Psoas muscle (tissue), 8 donors: ENCODE results near the gene ALG10. TPM values are rescaled to one million over a fixed set of nuclear protein-coding genes. Genes with fewer than 3 reads are reported as not detected.

ENCODE experiments used
- ATAC-seq, 4 donors: fragments of 200-7000 bp; cut with Tn5 transposase; one replicate each; pipeline ENCODE4 v1.9.1; 2020; ENCODE audit warnings: moderate library complexity in 3 of 4, mild to moderate bottlenecking in 2 of 4
- DNase-seq, 2 donors: peaks; one replicate each; pipeline ENCODE4 v3.0.0-alpha.2; 2020
- H3K27ac ChIP-seq: fragments of 200-600 bp; one replicate; pipeline ENCODE4 v1.8.0; 2022
- H3K27me3 ChIP-seq, 3 donors: fragments of 200-600 bp in 1 of 3; one replicate each; pipeline versions ENCODE4 v1.6.1 to v1.8.0; 2013 to 2022; ENCODE audit warnings: low read length in 2 of 3, mild to moderate bottlenecking in 2 of 3, moderate library complexity in 1 of 3; ENCODE audit not compliant: insufficient read depth in 3 of 3
- H3K36me3 ChIP-seq, 2 donors: fragments of 200-600 bp in 1 of 2; one replicate each; pipeline versions ENCODE4 v1.6.1 to v1.8.0; 2013 to 2022; ENCODE audit warnings: low read depth in 1 of 2, mild to moderate bottlenecking in 1 of 2, moderate library complexity in 1 of 2; ENCODE audit not compliant: insufficient read depth in 1 of 2
- H3K4me1 ChIP-seq: fragments of 200-600 bp; one replicate; pipeline ENCODE4 v1.8.0; 2022
- H3K4me3 ChIP-seq: fragments of 200-600 bp; one replicate; pipeline ENCODE4 v1.8.0; 2022; ENCODE audit warnings: mild to moderate bottlenecking
- H3K9me3 ChIP-seq: fragments of 200-600 bp; one replicate; pipeline ENCODE4 v1.8.0; 2022
- WGBS, 3 donors: extraction: QIAGEN DNeasy Blood & Tissue Kit; methylation state at CpG; one replicate each; pipeline versions ENCODE4 v1.1.6 to v1.1.7; 2013; 5-methylcytosine and 5-hydroxymethylcytosine counted together
- intact Hi-C, 2 donors: fragments of 100-400 bp; cut with DNase I; formaldehyde crosslinking; loops; one replicate each; pipeline versions ENCODE4 v1.11.0 to v1.14.2; 2022
- polyA plus RNA-seq, 3 donors: library from polyadenylated mRNA; stranded (reverse); fragments of 200-250 nt; gene quantifications; one replicate each; pipeline ENCODE4 v1.2.3, GENCODE V29; 2013
- total RNA-seq, 4 donors: library from RNA; stranded (reverse); fragmentation: NEBNext Ultra II Directional in 2 of 4; extraction: Animal tissue kit (Norgen Biotek cat#: 25700) in 2 of 4; gene quantifications; one replicate each; pipeline versions ENCODE4 v1.2.1 to v1.2.4, GENCODE V29; 2021 to 2023
- TF ChIP-seq, protein P1 (sequence below): fragments of 200-600 bp; IDR thresholded peaks from one replicate; pipeline ENCODE4 v1.8.0; 2022; ENCODE audit warnings: antibody characterized with exemption
- donor health status: healthy with polysubstance abuse.
- donor health status: DM: no; HTN: no; CAD: no; lungs with moderate emphysema.
- donor health status: Bipolar disorder and iron deficiency.
- donor health status: healthy.
- donor health status: DM: yes; HTN: yes; CAD: no.
- donor health status: DM: no; HTN: no; CAD: no.
- donor health status: DM: no; HTN: no; CAD: no.
- donor health status: DM: yes; HTN: yes; CAD: no.

The ALG10 gene
- total and polyA plus RNA-seq, 7 donors = 1.4 to 5.6 (median 2.5) TPM

GRCh38 chr12:34051486-34051885 lies 29.2 kb downstream of the ALG10 start:
- Histone ChIP-seq H3K36me3 (no peaks in the 10 kb centered on the region), H3K9me3 (peaks cover 15% of the 10 kb centered on the region), H3K4me1 (no peaks in the 10 kb centered on the region), H3K27ac (no peak overlapping the region), H3K27me3 (no peaks in the 10 kb centered on the region), H3K4me3 (no peak overlapping the region)
- DNase-seq = no peak
- 45 to 52% (median 52%) methylated on average over 1 of the region's 1 CpG for WGBS, 3 donors
- ATAC-seq = no peak
- intact Hi-C loops = no loop called here
- TF ChIP-seq, protein P1, sequence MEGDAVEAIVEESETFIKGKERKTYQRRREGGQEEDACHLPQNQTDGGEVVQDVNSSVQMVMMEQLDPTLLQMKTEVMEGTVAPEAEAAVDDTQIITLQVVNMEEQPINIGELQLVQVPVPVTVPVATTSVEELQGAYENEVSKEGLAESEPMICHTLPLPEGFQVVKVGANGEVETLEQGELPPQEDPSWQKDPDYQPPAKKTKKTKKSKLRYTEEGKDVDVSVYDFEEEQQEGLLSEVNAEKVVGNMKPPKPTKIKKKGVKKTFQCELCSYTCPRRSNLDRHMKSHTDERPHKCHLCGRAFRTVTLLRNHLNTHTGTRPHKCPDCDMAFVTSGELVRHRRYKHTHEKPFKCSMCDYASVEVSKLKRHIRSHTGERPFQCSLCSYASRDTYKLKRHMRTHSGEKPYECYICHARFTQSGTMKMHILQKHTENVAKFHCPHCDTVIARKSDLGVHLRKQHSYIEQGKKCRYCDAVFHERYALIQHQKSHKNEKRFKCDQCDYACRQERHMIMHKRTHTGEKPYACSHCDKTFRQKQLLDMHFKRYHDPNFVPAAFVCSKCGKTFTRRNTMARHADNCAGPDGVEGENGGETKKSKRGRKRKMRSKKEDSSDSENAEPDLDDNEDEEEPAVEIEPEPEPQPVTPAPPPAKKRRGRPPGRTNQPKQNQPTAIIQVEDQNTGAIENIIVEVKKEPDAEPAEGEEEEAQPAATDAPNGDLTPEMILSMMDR = no peak

DNA sequence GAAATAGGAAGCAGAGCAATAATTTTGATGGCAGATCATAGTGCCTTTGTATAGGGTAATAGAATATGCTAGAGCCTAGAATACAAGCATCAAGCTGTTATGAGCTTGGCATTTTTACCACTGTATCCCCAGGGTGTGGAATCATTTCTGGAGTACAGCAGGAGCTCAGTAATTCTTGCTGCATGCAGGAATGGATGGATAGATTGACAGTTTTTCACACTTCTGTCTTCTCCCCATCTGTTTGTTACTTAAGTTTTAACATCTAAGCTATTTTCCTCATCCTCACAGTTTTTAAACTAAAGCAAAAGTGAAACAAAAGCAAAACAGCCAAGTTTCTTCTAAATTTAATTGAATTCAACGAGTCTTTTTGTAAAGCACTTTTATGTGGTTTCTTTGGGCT lies 32.6 kb downstream of the ALG10 start:
- Histone ChIP-seq H3K4me1 (no peaks in the 10 kb centered on the region), H3K9me3 (peaks cover 15% of the 10 kb centered on the region), H3K27ac (no peak overlapping the region), H3K4me3 (no peak overlapping the region), H3K27me3 (no peaks in the 10 kb centered on the region), H3K36me3 (no peaks in the 10 kb centered on the region)
- intact Hi-C loops = no loop called here
- DNase-seq (no peak), ATAC-seq (no peak)
- TF ChIP-seq, protein P1 = no peak
- WGBS, 3 donors = 14 to 34% (median 32%) methylated on average over 1 of the region's 1 CpG
